GM12878 (cell line): ENCODE results near the gene RREB1. TPM values are rescaled to one million over a fixed set of nuclear protein-coding genes. Genes with fewer than 3 reads are reported as not detected.

Experiments
- ATAC-seq: fragments of 200-7000 bp; cut with Tn5 transposase; 3 replicates; pipeline ENCODE4 v1.9.1; 2020; ENCODE audit warnings: mild to moderate bottlenecking, moderate library complexity
- BruUV-seq: library from RNA; stranded (reverse); fragments of 400-500 nt; replicated peaks from 2 replicates; lab custom pipeline; 2021; lab: Mats Ljungman, UMichigan
- CTCF ChIA-PET: fragments of 300-600 bp; sonication (Branson Sonifier 250); formaldehyde crosslinking; extraction: SDS; loops from one replicate; lab custom pipeline; 2021; ENCODE audit warnings: inconsistent platforms; lab: Yijun Ruan, JAX
- POLR2A ChIA-PET: fragments of 350-600 bp; formaldehyde crosslinking; extraction: SDS; loops from one replicate; lab custom pipeline; 2021; ENCODE audit warnings: inconsistent platforms; lab: Charles Lee
- RAD21 ChIA-PET: fragments of 300-600 bp; sonication (Branson Sonifier 250); formaldehyde crosslinking; loops from one replicate; lab custom pipeline; 2023; ENCODE audit warnings: antibody characterized with exemption; ENCODE audit not compliant: unreplicated experiment; lab: Charles Lee
- SMC1A ChIA-PET: fragments of 300-600 bp; sonication (Branson Sonifier 250); formaldehyde crosslinking; loops from one replicate; lab custom pipeline; 2023; ENCODE audit not compliant: unreplicated experiment, uncharacterized antibody; lab: Charles Lee
- DNase-seq: peaks from one replicate; pipeline ENCODE4 v3.0.0-alpha.2; 2011; ENCODE audit warnings: low read depth, low spot score
- FAIRE-seq: peaks from 3 replicates; lab custom pipeline; 2011; peaks lifted over from hg19 to GRCh38; lab: Jason Lieb, UNC
- H2AFZ ChIP-seq: 2 replicates; pipeline ENCODE4 v1.6.0; 2011; ENCODE audit warnings: low read depth, low read length, control low read depth; ENCODE audit not compliant: control insufficient read depth
- H3K27ac ChIP-seq: 2 replicates; pipeline ENCODE4 v1.5.1; 2011; ENCODE audit warnings: control low read depth; ENCODE audit not compliant: control insufficient read depth, insufficient read depth
- H3K27me3 ChIP-seq, 2 experiments: replicated peaks in 1 of 2; 2 replicates each; pipeline versions ENCODE4 v1.6.0 to v1.6.1; 2011; ENCODE audit warnings: low read length in 1 of 2; ENCODE audit not compliant: control insufficient read depth in 2 of 2, insufficient read depth in 2 of 2
- H3K36me3 ChIP-seq, 2 experiments: 2 replicates each; pipeline ENCODE4 v1.5.1; 2011; ENCODE audit warnings: low read length in 1 of 2; ENCODE audit not compliant: control insufficient read depth in 2 of 2, insufficient read depth in 2 of 2
- H3K4me1 ChIP-seq: 2 replicates; pipeline ENCODE4 v1.6.1; 2011; ENCODE audit warnings: mild to moderate bottlenecking, low read length, moderate library complexity, mixed read lengths; ENCODE audit not compliant: control insufficient read depth, insufficient read depth
- H3K4me2 ChIP-seq: 2 replicates; pipeline ENCODE4 v1.6.0; 2011; ENCODE audit warnings: control low read depth; ENCODE audit not compliant: control insufficient read depth, insufficient read depth
- H3K4me3 ChIP-seq: fragments of 200-600 bp; sonication (generic); 2 replicates; pipeline ENCODE4 v1.5.1; 2016
- H3K79me2 ChIP-seq: 2 replicates; pipeline ENCODE4 v1.6.0; 2011; ENCODE audit warnings: low read length; ENCODE audit not compliant: control insufficient read depth, insufficient read depth
- H3K9ac ChIP-seq: 2 replicates; pipeline ENCODE4 v1.8.0; 2011; ENCODE audit warnings: low read length, control low read depth, mixed read lengths; ENCODE audit not compliant: control insufficient read depth, insufficient read depth
- H3K9me3 ChIP-seq: replicated peaks from 3 replicates; pipeline ENCODE4 v1.5.1; 2011; ENCODE audit warnings: mild to moderate bottlenecking, low read length; ENCODE audit not compliant: control insufficient read depth, insufficient read depth
- H4K20me1 ChIP-seq: 2 replicates; pipeline ENCODE4 v1.6.0; 2011; ENCODE audit not compliant: control insufficient read depth, insufficient read depth
- BACH1 ChIP-seq: fragments of 450-650 bp; IDR thresholded peaks from 2 replicates; pipeline ENCODE4 v1.6.1; 2017; ENCODE audit warnings: mild to moderate bottlenecking, borderline replicate concordance
- CREM ChIP-seq: IDR thresholded peaks from 2 replicates; pipeline ENCODE4 v1.6.1; 2014; ENCODE audit warnings: antibody characterized with exemption, low read depth
- EED ChIP-seq: sonication (generic); IDR thresholded peaks from 2 replicates; pipeline ENCODE4 v1.6.1; 2016; ENCODE audit warnings: antibody characterized with exemption, low read depth
- MYC ChIP-seq: IDR thresholded peaks from 2 replicates; pipeline ENCODE4 v1.6.1; 2011; ENCODE audit warnings: mild to moderate bottlenecking, low read length, moderate library complexity, inconsistent platforms; ENCODE audit not compliant: insufficient read depth, insufficient replicate concordance, insufficient read length, severe bottlenecking
- SUPT20H ChIP-seq: IDR thresholded peaks from 2 replicates; pipeline ENCODE4 v1.6.1; 2011; ENCODE audit warnings: low read depth, mild to moderate bottlenecking, low read length, moderate library complexity, borderline replicate concordance; ENCODE audit not compliant: control insufficient read depth
- TCF12 ChIP-seq: IDR thresholded peaks from 2 replicates; pipeline ENCODE4 v1.6.1; 2011; ENCODE audit warnings: low read depth, mild to moderate bottlenecking, low read length
- WGBS: methylation state at CpG from one replicate; pipeline ENCODE4 v1.1.6; 2016; ENCODE audit warnings: low lambda C conversion rate; ENCODE audit not compliant: insufficient replicate concordance, insufficient coverage; ENCODE audit errors: missing lambda C conversion rate; 5-methylcytosine and 5-hydroxymethylcytosine counted together
- in situ Hi-C: fragments of 300-500 bp; cut with MboI; formaldehyde crosslinking; loops from 9 replicates; pipeline ENCODE4 v1.14.3; 2018; ENCODE audit warnings: mixed read lengths
- intact Hi-C: fragments of 100-400 bp; cut with micrococcal nuclease; formaldehyde crosslinking; loops from one replicate; pipeline ENCODE4 v1.14.2; 2022; ENCODE audit not compliant: unreplicated experiment
- polyA plus RNA-seq, 11 experiments: library from polyadenylated mRNA; depleted of rRNA in 4 of 11; unstranded in 6 of 11; stranded (reverse) in 5 of 11; fragments of >200 nt; fragmentation: Nextera tagmentation in 4 of 11; fragmentation: Illumina TruSeq in 1 of 11; extraction: Ambion mirVana in 4 of 11; extraction: Trizol in 1 of 11; gene quantifications; 1 replicate in 1 of 11; 2 replicates in 10 of 11; pipeline versions ENCODE4 v1.2.1 to v1.2.3, GENCODE V29; 2011 to 2016; ENCODE audit warnings: inconsistent platforms in 2 of 11, missing spikeins in 2 of 11, low read depth in 1 of 11
- total RNA-seq, 4 experiments: library from RNA; depleted of rRNA in 3 of 4; stranded (reverse); fragments of >200 nt in 3 of 4; fragmentation: Illumina TruSeq in 1 of 4; extraction: Trizol in 1 of 4; gene quantifications; 2 replicates each; pipeline versions ENCODE4 v1.2.1 to v1.2.3, GENCODE V29; 2013 to 2021
- TF ChIP-seq, protein P1 (sequence below): fragments of 450-650 bp; IDR thresholded peaks from 2 replicates; pipeline ENCODE4 v1.6.1; 2016; ENCODE audit warnings: mild to moderate bottlenecking
- TF ChIP-seq, protein P2 (sequence below): fragments of 450-650 bp; IDR thresholded peaks from 2 replicates; pipeline ENCODE4 v1.6.1; 2017; ENCODE audit warnings: borderline replicate concordance
- TF ChIP-seq, protein P3 (sequence below): IDR thresholded peaks from 2 replicates; pipeline ENCODE4 v1.6.1; 2012; ENCODE audit warnings: low read depth, low read length, improper control_type of control experiment
- TF ChIP-seq, protein P4 (sequence below): IDR thresholded peaks from 2 replicates; pipeline ENCODE4 v1.6.1; 2012; ENCODE audit warnings: improper control_type of control experiment, low read depth, low read length; ENCODE audit not compliant: insufficient replicate concordance

Gene RREB1
- total and polyA plus RNA-seq, 10 of the 15 experiments (the other 5 are each of a cell fraction or from before 2014, with no cell fraction given): 1.9 to 30.3 (median 8.6) TPM

DNA sequence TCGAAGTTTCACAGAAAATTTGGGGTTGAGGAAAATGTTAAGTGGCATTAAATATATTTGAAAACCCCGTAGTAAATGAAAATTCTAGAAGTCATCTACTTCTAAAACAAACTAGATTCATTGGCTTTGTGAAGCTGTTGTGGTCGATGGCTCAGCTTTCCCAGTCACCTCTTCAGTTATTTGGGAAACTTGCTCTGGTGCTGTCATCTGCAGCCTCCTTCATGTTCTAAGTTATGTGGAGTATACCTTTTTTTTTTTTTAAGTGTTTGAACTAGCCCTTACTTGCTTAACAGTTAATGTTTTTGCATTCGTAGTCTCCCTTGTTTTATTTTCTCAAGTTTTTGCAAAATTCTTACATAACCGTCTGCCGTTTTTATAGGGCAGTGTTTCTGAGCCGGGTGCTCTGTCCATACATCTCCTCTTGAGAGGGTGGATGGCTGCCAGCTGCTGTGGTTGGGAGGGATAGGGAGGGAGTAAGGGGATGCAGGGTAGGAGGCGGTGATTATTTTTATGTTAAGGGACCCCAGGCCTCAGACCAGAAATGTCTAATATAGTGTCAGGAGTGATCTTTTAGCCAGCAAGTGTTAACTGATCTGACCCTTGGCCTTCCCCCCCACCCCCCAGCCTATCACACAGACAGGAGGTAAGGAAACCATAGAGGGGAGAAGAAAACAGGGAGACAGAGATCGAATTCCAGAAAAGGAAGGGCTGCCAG is 7.1 kb downstream of the RREB1 start:
- ATAC-seq (no peak), FAIRE-seq (no peak), DNase-seq (no peak)
- Histone ChIP-seq H2AFZ (no peak overlapping the region), H3K27me3 (no peaks in the 10 kb centered on the region), H3K9me3 (no peaks in the 10 kb centered on the region; the same call in 2 of the 3 replicates), H3K36me3 (peaks cover 0 to 2% of the 10 kb centered on the region in 2 experiments; a peak in 1 of 4 replicates), H3K27ac (no peak overlapping the region), H3K4me1 (peaks cover 28% of the 10 kb centered on the region), H3K4me3 (peak overlapping the region; percentile 72; the same call in 1 of the 2 replicates), H4K20me1 (peaks cover 17% of the 10 kb centered on the region), H3K79me2 (peaks cover 98% of the 10 kb centered on the region), H3K9ac (no peak overlapping the region), H3K4me2 (peak overlapping the region; percentile 10; the same call in 1 of the 2 replicates)
- CTCF ChIA-PET: interaction anchor here (0.9 to 1.5 kb wide), 3 partner anchors 20 to 128 kb away, joined by 3 to 5 read pairs (median 4); no protein-coding TSS in a partner anchor
- SMC1A ChIA-PET: interaction anchor here (0.5 to 10.2 kb wide), 14 partner anchors 10 to 126 kb away, joined by 3 to 94 read pairs (median 6); no protein-coding TSS in a partner anchor
- POLR2A ChIA-PET: interaction anchor here (0.7 to 2.0 kb wide), 4 partner anchors 20 to 42 kb away, joined by 3 to 7 read pairs (median 4); no protein-coding TSS in a partner anchor
- no peak for TF ChIP-seq MYC
- TF ChIP-seq, protein P1, sequence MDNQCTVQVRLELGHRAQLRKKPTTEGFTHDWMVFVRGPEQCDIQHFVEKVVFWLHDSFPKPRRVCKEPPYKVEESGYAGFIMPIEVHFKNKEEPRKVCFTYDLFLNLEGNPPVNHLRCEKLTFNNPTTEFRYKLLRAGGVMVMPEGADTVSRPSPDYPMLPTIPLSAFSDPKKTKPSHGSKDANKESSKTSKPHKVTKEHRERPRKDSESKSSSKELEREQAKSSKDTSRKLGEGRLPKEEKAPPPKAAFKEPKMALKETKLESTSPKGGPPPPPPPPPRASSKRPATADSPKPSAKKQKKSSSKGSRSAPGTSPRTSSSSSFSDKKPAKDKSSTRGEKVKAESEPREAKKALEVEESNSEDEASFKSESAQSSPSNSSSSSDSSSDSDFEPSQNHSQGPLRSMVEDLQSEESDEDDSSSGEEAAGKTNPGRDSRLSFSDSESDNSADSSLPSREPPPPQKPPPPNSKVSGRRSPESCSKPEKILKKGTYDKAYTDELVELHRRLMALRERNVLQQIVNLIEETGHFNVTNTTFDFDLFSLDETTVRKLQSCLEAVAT: no peak
- TF ChIP-seq, protein P2, sequence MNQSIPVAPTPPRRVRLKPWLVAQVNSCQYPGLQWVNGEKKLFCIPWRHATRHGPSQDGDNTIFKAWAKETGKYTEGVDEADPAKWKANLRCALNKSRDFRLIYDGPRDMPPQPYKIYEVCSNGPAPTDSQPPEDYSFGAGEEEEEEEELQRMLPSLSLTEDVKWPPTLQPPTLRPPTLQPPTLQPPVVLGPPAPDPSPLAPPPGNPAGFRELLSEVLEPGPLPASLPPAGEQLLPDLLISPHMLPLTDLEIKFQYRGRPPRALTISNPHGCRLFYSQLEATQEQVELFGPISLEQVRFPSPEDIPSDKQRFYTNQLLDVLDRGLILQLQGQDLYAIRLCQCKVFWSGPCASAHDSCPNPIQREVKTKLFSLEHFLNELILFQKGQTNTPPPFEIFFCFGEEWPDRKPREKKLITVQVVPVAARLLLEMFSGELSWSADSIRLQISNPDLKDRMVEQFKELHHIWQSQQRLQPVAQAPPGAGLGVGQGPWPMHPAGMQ: no peak
- no peak for TF ChIP-seq CREM
- TF ChIP-seq BACH1: no peak
- TF ChIP-seq, protein P3, sequence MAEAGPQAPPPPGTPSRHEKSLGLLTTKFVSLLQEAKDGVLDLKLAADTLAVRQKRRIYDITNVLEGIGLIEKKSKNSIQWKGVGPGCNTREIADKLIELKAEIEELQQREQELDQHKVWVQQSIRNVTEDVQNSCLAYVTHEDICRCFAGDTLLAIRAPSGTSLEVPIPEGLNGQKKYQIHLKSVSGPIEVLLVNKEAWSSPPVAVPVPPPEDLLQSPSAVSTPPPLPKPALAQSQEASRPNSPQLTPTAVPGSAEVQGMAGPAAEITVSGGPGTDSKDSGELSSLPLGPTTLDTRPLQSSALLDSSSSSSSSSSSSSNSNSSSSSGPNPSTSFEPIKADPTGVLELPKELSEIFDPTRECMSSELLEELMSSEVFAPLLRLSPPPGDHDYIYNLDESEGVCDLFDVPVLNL: no peak
- TF ChIP-seq SUPT20H: no peak
- TF ChIP-seq TCF12: no peak
- TF ChIP-seq, protein P4, sequence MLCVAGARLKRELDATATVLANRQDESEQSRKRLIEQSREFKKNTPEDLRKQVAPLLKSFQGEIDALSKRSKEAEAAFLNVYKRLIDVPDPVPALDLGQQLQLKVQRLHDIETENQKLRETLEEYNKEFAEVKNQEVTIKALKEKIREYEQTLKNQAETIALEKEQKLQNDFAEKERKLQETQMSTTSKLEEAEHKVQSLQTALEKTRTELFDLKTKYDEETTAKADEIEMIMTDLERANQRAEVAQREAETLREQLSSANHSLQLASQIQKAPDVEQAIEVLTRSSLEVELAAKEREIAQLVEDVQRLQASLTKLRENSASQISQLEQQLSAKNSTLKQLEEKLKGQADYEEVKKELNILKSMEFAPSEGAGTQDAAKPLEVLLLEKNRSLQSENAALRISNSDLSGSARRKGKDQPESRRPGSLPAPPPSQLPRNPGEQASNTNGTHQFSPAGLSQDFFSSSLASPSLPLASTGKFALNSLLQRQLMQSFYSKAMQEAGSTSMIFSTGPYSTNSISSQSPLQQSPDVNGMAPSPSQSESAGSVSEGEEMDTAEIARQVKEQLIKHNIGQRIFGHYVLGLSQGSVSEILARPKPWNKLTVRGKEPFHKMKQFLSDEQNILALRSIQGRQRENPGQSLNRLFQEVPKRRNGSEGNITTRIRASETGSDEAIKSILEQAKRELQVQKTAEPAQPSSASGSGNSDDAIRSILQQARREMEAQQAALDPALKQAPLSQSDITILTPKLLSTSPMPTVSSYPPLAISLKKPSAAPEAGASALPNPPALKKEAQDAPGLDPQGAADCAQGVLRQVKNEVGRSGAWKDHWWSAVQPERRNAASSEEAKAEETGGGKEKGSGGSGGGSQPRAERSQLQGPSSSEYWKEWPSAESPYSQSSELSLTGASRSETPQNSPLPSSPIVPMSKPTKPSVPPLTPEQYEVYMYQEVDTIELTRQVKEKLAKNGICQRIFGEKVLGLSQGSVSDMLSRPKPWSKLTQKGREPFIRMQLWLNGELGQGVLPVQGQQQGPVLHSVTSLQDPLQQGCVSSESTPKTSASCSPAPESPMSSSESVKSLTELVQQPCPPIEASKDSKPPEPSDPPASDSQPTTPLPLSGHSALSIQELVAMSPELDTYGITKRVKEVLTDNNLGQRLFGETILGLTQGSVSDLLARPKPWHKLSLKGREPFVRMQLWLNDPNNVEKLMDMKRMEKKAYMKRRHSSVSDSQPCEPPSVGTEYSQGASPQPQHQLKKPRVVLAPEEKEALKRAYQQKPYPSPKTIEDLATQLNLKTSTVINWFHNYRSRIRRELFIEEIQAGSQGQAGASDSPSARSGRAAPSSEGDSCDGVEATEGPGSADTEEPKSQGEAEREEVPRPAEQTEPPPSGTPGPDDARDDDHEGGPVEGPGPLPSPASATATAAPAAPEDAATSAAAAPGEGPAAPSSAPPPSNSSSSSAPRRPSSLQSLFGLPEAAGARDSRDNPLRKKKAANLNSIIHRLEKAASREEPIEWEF: no peak
- no peak for TF ChIP-seq EED
- BruUV-seq: no TSS peak
- in situ Hi-C loops: no loop called here
- WGBS: 81% methylated on average over 9 of the region's 9 CpGs
- intact Hi-C loops: no loop called here
- RAD21 ChIA-PET: interaction anchor here (0.6 to 4.0 kb wide), 5 partner anchors 9 to 315 kb away, joined by 3 to 15 read pairs (median 4); no protein-coding TSS in a partner anchor
